ENCODE measurements around the gene ITPA. TPM values are rescaled to one million over a fixed set of nuclear protein-coding genes. Genes with fewer than 3 reads are reported as not detected.

The ITPA gene
- total and polyA plus RNA-seq, 2 of the 13 experiments (the other 11 are each of a cell fraction or from before 2014, with no cell fraction given), result 60.1 to 103 TPM

- TF ChIP-seq ZSCAN29 (CRISPR knock-in tag; conservative IDR thresholded peaks at IDR 0.05), result no peak; the same call in 1 of the 2 replicates
- TF ChIP-seq ZSCAN9 (CRISPR knock-in tag; IDR thresholded peaks at IDR 0.05; ENCODE audit: borderline replicate concordance), result peak; percentile 38; the same call in 1 of the 2 replicates
- 0 out of 2 replicates have a peak, but pooled peaks have one; percentile 57 for TF ChIP-seq ZC3H4 (CRISPR knock-in tag; IDR thresholded peaks at IDR 0.05; ENCODE audit: borderline replicate concordance)
- TF ChIP-seq TEF (CRISPR knock-in tag; IDR thresholded peaks at IDR 0.05), result no peak
- peak; percentile 87 for TF ChIP-seq ZNF724P (CRISPR knock-in tag; IDR thresholded peaks at IDR 0.05; ENCODE audit: borderline replicate concordance)
- peak; percentile 91 for TF ChIP-seq KDM1A (CRISPR knock-in tag; IDR thresholded peaks at IDR 0.05)
- TF ChIP-seq ZNF616 (CRISPR knock-in tag; IDR thresholded peaks at IDR 0.05; ENCODE audit: low read depth), result peak; percentile 72; the same call in 1 of the 2 replicates
- peak; percentile 96 for TF ChIP-seq IRF9 (CRISPR knock-in tag; IDR thresholded peaks at IDR 0.05; ENCODE audit: borderline replicate concordance)
- TF ChIP-seq ZNF576 (CRISPR knock-in tag; IDR thresholded peaks at IDR 0.05), result no peak
- 0 out of 2 replicates have a peak, but pooled peaks have one; percentile 12 for TF ChIP-seq ZBTB44 (CRISPR knock-in tag; IDR thresholded peaks at IDR 0.05)
- peak; percentile 36; the same call in 1 of the 2 replicates for TF ChIP-seq ADNP (CRISPR knock-in tag; IDR thresholded peaks at IDR 0.05)
- TF ChIP-seq NR2F2 (IDR thresholded peaks at IDR 0.05; ENCODE audit: borderline replicate concordance, low read depth), result peak; percentile 42; the same call in 1 of the 2 replicates
- peak; percentile 62; the same call in 1 of the 2 replicates for TF ChIP-seq ZNF597 (CRISPR knock-in tag; IDR thresholded peaks at IDR 0.05)
- peak; percentile 94 for TF ChIP-seq ZBTB20 (CRISPR knock-in tag; IDR thresholded peaks at IDR 0.05; ENCODE audit: borderline replicate concordance, low read depth)
- TF ChIP-seq ZNF232 (CRISPR knock-in tag; IDR thresholded peaks at IDR 0.05; ENCODE audit: borderline replicate concordance), result peak; percentile 66; the same call in 1 of the 2 replicates
- TF ChIP-seq PAWR (CRISPR knock-in tag; IDR thresholded peaks at IDR 0.05; ENCODE audit: borderline replicate concordance), result no peak
- peak; percentile 97 for TF ChIP-seq ZNF30 (CRISPR knock-in tag; IDR thresholded peaks at IDR 0.05)
- peak; percentile 55; the same call in 1 of the 2 replicates for TF ChIP-seq TOE1 (CRISPR knock-in tag; IDR thresholded peaks at IDR 0.05)
- TF ChIP-seq CSRNP2 (CRISPR knock-in tag; conservative IDR thresholded peaks at IDR 0.05; ENCODE audit: low read depth), result peak; percentile 62
- no peak for TF ChIP-seq ARID3A (IDR thresholded peaks at IDR 0.05; ENCODE audit: low read depth, low read length)
Observed at GRCh38 chr20:3173610-3174441, 35.5 kb upstream of the ITPA start (continued).

Measured in HepG2 (cell line).